Left renal cortex interstitium (tissue), 4 donors: ENCODE results near the gene PDE8B. TPM values are rescaled to one million over a fixed set of nuclear protein-coding genes. Genes with fewer than 3 reads are reported as not detected.

Source experiments
- DNase-seq, 4 donors: peaks; one replicate each; pipeline ENCODE4 v3.0.0-alpha.2; 2013; ENCODE audit warnings: low read depth in 4 of 4, low spot score in 2 of 4, missing footprints in 1 of 4
- polyA plus RNA-seq, 4 donors: library from polyadenylated mRNA; unstranded; fragments of 120-200 nt; gene quantifications; one replicate each; pipeline ENCODE4 v1.2.1, GENCODE V29; 2013; ENCODE audit not compliant: insufficient read length in 4 of 4

PDE8B gene
- polyA plus RNA-seq, 4 donors: 4.0 to 8.0 (median 5.9) TPM

DNA sequence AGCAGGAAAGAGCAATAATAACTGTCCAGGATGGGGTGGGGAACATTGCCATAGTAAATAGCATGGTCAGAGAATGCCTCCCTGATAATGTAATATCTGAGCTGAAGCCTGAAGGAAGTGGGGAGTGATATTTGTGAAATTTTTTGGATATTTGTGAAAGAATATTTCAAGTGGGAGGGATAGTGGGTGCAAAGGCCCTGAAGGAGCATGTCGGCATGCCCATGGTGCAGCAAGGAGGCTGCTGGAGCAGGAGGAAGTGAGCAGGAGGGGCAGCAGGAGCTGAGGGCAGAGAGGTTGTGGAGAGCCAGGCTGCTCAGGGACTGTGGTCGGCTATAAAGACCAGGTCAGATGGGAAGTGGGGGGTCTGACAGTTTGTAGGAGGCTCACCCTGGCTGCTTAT is 21.1 kb upstream of the PDE8B start:
- DNase-seq: no peak

DNA sequence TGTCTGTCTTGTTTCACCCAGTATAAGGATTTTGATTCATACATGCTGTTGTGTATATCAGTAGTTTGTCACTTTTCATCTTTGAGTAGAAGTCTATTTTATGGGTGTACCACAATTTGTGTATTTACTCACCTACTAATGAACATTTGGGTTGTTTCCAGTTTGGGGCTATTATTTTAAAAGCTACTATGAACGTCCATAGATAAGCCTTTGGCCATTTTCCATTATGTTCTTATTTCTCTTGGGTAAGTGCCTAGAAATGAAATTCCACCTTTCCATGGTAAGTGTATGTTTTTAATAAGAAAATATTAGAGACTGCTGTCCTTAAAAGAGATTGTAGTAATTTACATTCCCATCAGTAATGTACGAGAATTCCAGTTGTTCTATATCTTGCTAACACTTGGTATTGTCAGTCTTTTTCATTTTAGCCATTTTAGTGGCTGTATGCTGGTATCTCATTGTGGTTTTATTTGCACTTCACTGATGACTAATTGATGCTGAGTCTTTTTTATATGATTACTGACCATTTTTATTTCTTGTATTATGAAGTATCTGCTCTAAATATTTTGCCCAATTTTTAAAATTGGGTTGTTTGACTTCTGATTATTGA is 17.9 kb upstream of the PDE8B start:
- no peak for DNase-seq

DNA sequence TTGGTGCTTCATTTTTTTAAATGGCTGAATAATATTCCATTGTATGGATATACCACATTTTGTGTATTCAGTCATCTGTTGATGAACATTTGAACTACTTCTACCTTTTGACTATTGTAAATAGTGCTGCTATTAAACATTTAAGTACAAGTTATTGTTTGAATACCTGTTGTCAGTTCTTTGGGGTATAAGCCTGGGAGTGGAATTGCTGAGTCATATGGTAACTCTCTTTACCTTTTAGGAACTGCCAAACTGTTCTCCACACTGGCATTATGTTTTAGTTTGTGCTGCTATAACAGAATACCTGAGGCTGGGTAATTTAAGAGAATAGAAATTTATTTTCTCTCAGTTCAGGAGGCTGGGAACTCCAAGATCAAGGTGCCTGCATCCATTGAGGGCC is 15.7 kb upstream of the PDE8B start:
- DNase-seq: no peak

DNA sequence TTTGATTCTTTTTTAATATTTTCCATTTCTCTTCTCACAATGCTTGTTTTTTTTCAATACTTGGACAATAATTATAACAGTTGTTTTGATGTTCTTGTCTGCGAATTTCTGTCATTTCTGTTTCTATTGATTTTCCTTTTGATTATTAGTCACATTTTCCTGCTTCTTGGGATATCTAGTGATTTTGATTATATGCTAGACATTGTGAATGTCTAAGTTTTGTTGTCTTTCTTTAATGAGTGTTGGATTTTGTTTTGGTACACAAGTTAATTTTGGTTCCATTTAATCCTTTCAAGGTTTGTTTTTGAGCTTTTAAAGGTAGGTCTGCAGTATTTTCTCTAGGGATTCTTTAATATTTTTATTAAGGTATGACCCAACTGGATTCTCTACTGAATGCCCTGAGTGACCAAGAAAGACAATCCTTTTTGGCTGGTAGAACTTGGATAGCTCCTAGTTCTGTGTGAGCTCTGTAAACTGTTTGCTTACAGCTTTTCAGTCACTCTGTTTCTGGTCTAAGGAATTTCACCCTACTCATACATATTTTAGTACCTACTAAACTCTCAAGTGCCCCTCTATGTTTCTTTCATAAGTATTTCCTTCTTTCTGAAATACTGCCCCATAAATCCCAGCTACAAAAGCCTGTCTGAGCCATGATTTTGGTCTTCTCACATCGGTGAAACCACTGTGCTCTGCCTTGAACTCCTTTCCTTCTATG is 12.5 kb upstream of the PDE8B start:
- DNase-seq: no peak

DNA sequence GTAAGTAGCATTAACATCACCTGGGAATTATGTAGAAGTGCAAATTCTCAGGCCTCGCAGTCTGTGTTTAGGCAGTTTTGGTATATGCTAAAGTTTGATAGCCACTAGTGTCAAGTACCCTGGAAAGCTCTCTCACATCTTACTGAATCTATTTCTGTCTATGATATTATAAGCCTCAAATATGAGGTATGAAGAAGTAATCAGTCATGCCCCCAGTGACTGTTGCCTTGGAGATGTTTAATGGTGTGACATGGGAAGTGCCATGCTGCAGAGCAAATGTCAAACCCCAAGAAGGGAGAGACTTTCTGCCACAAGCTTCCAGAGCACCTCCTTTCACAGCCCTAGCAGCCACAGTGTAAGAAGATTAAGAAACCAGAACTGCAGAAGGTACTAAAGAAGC is 9.8 kb upstream of the PDE8B start:
- DNase-seq: no peak

DNA sequence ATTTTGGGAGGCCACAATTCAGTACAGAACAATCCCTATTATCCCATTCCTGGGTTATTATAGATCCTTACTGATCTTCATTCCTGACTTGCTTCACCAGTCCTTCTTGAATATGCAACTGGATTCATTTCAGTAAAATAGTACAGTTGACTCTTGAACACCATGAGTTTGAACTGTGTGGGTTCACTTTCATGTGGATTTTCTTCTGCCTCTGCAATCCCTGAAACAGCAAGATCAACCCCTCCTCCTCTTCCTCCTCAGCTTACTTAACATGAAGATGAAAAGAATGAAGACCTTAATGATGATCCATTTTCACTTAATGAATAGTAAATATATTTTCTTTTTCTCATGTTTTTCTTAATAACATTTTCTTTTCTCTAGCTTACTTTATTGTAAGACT is 8.3 kb upstream of the PDE8B start:
- no peak for DNase-seq

DNA sequence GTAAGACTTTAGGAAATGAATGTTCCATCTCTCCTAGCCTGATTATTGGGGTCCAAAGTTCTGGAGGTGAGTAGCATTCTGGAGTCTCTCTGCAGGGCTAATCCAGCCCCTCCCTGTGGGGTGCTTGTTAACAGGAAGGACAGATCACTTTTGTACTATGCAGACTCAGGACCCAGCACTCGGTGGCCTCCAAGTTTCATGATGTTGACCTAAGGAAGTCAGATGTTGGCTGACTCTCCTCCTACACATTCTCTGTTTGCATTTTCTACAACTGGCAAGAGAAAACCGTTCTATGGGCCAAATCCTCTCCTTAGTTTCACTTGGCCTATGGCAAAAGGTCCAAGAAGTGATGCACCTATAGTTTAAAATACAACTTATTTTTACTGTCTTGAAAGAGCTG is 5.5 kb upstream of the PDE8B start:
- no peak for DNase-seq

DNA sequence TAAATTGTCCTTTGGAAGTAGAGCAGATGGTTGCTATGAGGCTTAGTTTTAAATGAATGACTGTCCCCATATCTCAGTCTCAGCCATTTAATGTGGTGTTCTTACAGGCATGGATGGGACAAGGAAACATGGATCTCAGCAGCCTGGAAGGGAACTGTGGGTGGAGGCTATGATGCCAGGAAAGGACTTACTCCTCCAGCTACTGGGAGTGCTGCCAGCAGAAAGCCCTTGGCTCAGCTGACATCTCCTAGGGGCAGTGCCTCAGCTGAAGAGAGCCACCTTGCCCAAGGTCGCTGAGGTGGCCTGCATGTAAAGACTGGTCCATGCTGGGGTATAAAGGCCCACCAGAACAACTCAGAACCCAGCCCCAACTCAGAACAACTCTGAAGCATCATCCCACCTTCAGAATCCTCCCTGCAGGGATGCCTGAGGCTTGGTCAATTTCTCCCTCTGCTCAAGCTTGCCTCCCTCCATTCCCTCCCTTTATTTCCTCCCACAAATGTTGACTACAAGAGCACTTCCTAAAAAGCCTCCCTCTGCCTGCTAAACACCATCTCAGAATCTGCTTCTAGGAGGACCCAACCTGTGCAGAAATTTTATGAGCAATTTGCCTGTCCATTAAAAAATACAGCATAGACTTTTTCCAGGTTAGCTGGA is 1.8 kb upstream of the PDE8B start:
- DNase-seq: no peak

DNA sequence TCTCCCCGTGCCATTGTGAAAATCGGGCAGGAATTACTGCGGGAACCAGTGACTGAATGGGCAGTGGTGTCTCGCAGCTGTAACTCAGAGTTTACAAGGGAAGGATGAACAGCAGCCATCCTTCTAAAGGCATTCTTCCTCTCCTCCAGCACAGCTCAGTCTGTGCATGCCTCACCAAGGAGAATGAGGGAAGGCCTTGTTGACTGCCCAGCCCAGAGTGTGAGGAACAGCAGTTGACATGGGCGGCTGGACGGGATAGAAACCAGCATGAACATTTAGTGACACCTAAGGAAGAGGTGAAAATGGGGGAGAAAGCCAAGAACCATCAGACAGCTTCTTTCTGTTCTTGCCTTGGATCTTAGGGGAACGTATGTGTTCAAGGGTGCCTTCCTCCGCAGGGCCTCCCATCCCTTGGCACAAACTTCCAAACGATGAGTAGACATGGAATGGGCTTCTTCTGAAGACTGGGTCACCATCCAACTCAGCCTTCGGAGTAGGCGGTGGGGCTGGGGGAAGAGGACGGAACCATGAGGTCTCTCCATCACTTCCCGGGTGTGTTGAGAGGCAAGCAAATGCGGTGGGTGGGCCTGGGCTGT is 887 bp upstream of the PDE8B start:
- no peak for DNase-seq

DNA sequence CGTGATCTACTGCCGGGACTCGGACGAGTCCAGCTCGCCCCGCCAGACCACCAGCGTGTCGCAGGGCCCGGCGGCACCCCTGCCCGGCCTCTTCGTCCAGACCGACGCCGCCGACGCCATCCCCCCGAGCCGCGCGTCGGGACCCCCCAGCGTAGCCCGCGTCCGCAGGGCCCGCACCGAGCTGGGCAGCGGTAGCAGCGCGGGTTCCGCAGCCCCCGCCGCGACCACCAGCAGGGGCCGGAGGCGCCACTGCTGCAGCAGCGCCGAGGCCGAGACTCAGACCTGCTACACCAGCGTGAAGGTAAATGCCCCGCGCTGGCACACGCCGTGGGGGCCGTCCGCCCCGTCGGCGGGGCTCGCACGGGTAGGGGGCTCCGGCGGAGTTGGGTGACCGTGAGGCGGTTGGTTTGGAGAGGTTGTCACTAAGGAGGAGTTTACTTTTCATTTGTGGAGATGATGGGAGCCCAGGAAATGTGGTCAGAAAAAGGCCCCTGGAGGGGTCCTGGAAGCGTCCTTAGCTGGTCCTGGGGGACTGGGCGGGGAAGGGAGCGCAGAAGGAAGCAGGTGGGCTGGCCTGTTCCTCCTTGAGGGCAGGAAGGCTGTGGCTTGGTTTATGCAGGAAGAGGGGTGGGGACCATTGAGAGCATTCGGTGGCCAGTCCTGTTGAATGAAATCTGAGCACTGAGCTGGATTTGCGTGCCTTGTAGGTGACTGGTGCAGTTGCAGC is 647 bp downstream of the PDE8B start:
- DNase-seq: no peak

DNA sequence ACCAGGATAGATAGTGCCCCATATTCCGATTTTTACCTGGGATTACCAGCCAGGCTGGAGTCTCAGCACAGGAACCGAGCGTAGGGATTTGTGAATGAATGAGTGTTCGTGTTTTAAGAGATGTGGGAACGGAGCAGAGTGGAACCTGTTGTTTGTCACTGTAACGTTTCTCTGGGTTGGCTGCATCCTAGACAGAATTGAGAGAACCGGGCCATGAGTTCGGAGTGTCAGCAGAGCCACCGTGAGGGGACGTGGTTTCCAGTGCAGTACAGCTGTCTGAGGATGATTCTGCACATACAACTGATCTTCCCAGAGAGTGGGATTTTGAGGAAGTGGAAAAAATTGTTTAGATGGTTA is 1.2 kb downstream of the PDE8B start:
- DNase-seq: no peak

DNA sequence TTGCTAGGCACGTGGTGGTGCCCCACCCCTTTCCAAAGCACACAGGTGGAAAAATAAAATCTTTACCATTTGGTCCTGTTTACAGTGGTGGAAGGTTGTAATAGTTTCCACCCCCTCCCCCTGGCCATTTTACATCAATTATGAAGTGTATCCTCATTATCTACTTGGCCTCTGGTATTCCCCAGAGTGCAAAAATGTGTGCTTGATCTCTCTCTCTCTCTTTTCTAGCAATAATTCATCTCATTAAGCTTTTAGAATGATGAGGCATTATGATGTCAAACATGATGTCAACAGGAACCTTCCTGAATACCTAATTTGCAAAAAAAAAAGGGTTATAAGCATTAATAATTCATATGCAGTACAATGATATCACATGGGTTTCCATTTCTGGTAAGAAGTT is 3.1 kb downstream of the PDE8B start:
- no peak for DNase-seq

DNA sequence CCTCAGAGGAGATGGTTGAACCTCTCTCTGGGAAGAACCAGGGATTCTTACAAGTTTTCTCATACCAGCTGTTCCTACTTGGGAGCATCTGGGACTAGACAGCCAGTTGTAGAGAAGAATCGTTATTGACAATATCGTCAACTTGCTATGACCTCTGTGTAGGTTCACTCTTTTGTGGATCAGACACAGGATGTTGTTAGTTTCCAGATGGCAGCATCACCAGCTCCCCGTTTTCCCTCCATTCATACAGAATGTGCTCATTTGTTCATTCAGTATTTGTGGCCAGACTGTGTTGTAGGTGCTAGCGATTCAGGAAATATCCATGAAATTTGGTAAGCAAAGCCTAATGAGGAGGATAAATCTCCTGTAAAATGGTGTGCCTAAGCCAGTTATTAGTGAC is 3.7 kb downstream of the PDE8B start:
- no peak for DNase-seq

DNA sequence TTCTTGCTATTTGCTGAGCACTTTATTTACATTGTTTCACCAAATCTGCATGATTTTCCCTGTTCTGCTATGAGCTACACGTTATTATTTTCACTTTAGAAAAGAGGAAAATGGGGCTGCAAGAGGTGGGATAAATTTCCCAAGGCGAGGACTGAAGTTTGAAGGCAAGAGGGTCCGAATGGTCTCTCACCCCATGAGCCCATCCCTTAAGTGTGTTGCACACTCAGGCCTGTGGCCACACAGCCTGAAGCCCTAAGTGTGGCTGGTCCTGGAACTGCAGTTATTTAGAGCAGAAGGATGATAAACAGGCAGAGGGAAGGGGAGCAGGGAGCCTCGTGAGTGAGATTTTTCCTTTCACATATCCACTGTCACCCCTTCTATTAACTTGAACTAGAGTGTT is 7.8 kb downstream of the PDE8B start:
- DNase-seq: no peak

DNA sequence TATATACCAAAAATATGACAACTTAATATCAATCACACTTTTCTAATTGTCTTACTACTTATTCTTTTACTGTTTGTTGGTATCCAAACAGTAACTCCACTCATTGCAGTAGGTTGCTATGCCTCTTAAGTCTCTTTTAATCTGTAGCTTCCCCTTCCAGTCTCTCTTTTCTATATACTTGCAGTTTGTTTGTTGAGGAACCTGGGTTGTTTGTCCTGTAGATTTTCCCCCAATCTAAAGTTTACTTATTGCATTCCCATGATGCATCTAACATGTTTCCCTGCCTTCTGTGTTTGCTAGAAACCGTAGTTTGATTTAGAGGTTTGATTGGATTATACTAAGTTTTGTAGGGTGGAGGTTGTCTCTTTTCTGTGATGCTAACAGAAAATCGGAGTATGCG is 10.6 kb downstream of the PDE8B start:
- no peak for DNase-seq

DNA sequence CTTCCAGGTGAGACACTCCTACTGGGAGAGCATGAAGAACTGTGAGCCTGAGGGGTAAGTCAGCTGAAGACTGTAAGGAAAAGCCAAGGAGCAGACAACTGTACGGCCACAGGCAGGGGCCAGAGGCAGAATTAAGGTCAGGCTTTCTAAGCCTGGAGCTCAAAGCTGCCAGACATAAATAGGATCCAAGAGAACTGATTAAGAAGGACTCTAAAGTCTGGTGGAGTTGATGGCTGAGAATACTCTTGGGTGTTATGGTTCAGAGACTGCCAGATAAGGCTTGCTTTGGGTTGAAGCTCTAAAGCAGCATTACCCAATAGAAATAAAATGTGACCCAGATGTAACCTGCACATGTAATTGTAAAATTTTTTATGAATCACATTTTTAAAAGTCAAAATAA is 12.2 kb downstream of the PDE8B start:
- no peak for DNase-seq

DNA sequence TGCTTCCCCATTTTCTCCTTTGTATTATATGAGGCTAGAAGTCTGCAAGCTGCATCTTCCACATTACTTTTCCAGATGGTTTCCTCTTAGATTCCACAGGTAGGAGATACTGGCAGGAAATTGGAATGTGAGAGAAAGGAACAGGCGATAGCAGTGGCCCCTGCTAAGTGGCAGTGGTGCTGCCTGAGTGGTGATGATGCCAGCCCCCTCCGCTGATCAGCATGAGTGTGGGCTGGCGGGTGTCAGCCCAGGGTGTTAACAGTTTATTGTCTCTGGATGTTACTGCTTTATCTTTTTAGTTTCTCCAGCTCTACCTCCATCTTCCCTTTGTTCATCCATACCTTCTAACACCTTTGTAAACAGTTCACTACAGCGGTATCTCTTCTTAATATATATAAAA is 13.2 kb downstream of the PDE8B start:
- no peak for DNase-seq

DNA sequence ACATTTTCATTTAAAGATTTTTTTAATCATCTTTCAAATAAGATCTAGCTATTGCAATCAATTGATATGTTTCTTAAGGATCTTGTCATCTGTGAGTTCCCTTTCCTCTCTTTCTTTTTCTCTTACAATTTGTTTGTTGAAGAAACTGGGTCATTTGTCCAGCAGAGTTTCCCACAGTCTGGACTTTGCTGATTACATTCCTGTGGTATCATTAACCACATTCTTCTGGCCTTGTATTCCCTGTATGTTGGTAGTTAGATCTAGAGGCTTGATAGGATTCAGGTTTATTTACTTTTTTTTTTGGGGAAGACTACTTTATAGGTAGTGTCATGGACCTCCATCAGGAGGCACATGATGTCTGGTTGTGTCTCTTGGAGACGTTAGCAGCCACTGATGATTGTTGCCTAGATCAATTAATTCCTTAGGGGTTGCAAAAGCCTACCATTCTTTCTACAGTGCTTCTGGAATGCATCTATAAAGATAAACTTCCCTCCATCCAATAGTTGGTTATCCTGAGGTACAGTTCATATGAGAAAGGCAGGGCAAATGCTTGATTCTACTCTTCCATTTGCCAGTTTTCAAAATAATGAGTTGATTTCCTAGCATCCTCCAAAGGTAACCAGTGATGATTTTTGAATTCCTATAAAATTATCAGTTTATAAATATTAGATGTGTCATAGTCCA is 14.3 kb downstream of the PDE8B start:
- DNase-seq: no peak

DNA sequence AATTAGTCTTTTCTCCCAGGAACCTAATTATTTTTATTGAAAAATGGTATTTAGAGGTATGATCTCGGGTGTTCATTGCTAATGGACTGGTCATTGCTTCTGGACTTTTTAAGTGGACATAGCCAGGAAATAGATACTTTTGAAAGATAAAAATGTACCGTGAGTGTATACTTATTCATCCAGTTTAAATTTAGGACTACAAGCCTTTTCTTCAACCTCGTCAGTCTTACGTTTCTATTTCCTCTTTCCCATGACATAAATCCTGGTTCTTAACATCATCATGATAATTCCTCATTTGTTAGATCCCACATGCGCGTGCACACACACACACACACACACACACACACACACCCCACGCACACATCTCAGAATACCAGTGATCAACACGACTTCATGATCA is 15.1 kb downstream of the PDE8B start:
- no peak for DNase-seq

DNA sequence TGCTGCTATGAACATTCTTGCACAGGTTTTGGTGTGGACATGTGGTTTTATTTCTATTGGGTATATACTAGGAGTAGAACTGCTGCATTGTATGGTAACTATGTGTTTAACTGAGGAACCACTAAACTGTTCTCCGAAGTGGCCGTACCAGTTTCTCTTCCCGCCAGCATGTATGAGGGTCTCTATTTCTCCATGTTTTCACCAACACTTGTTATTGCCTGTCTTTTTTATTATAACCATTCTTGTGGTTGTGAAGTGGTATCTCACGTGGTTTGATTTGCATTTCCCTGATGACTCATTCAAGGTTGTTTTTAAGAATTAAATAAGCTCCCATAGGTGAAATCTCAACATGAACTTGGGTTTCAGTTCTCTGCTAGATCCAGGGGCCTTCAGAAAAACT is 19.4 kb downstream of the PDE8B start:
- DNase-seq: no peak
